ENCODE data around the gene PPM1F.
"Not testable (repeated sequence)": the region's sequence is repeated elsewhere in the genome, so short reads cannot be mapped to it uniquely, and the experiment has no call there.

PPM1F gene

DNA sequence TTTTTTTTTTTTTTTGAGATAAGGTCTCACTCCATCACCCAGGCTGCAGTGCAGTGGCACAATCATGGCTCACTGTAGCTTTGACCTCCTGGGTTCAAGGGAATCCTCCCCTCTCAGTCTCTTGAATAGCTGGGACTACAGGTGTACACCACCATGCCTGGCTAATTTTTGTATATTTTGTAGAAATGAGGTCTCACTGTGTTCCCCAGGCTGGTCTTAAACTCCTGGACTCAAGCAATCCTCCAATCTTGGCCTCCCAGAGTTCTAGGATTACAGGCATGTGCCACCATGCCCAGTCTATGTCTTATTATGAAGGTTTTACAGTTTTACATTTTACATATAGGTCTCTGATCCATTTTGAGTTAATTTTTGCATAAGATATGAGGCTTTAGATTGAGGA is 64.8 kb downstream of the PPM1F start:
- no peak for DNase-seq

DNA sequence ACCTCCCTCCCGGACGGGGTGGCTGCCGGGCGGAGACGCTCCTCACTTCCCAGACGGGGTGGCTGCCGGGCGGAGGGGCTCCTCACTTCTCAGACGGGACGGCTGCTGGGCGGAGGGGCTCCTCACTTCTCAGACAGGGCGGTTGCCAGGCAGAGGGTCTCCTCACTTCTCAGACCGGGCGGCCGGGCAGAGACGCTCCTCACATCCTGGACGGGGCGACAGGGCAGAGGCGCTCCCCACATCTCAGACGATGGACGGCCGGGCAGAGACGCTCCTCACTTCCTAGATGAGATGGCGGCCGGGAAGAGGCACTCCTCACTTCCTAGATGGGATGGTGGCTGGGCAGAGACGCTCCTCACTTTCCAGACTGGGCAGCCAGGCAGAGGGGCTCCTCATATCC is 68.7 kb downstream of the PPM1F start:
- not testable (repeated sequence) for DNase-seq

DNA sequence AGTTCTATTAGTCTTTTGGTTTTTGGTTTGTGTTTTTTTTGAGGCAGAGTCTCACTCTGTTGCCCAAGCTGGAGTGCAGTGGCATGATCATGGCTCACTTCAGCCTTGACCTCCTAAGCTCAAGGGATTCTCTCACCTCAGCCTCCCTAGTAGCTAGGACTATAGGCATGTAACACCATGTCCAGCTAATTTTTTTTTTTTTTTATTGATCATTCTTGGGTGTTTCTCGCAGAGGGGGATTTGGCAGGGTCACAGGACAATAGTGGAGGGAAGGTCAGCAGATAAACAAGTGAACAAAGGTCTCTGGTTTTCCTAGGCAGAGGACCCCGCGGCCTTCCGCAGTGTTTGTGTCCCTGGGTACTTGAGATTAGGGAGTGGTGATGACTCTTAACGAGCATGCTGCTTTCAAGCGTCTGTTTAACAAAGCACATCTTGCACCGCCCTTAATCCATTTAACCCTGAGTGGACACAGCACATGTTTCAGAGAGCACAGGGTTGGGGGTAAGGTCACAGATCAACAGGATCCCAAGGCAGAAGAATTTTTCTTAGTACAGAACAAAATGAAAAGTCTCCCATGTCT is 69.8 kb downstream of the PPM1F start:
- not testable (repeated sequence) for DNase-seq

DNA sequence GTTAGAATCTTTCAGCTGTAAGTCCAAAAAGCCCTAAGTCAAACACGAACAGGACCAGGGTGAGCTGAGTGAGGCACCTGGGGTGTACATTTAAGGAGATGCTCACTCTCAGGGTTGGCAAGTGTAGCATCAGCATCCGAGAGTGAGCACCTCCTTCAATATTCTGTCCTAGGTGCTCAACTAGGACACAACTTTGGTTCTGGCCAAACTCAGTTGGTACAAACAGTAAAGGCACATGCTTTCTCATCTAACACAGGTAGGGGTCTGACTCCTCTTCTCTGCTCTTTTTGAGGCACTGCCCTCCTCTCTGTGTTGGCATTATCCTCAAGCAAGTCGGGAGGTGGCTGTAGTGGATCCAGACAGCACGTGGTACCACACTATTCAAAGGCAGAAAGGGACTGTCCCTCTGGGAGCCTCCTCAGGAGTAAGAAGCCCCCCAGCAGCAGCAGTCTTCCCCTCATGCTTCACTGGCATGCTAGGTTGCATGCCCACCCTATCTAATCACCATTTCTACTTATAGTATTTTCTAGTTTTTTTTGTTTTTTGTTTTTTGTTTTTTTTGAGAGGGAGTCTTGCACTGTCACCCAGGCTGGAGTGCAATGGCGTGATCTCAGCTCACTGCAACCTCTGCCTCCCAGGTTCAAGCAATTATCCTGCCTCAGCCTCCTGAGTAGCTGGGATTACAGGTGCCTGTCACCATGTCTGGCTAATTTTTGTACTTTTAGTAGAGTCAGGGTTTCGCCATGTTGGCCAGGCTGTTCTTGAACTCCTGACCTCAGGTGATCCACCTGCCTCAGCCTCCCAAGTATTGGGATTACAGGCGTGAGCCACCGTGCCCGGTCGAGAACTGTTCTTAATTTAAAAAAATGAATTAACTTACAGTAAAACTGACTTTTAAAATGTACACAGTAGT is 70.6 kb downstream of the PPM1F start:
- DNase-seq, result no peak

DNA sequence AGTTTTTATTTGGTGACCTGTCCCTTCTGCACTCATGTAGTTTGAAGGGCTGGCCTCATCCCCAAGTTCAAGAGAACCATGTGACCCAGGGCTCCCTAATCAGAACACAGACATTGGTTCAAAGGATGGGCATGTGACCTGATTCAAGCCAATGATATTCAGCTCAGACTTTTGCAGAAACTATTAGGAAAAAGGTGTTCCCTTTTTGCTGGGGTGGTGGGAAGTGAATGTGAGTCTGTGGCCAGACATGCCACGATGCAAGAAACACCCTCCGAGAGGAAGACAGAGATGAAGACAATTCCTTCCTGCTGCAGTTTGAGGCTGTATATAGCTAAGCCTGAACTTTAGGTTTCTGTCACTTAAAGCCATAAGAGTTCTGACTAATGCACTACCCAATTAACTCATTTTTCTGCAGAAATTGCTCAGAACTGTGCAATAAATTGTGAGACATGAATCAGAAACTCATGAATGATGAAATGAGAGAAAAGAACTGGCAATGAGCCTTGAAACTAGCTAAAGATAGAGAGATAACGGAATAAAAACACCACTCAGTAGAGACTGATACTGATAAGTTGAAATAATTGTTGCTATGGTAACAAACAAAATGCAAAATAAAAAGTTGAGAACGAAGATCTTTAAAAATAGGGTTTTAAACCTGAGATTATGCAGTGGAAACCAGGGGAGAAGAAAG is 76.0 kb downstream of the PPM1F start:
- peak; percentile 52 to 67 for DNase-seq

DNA sequence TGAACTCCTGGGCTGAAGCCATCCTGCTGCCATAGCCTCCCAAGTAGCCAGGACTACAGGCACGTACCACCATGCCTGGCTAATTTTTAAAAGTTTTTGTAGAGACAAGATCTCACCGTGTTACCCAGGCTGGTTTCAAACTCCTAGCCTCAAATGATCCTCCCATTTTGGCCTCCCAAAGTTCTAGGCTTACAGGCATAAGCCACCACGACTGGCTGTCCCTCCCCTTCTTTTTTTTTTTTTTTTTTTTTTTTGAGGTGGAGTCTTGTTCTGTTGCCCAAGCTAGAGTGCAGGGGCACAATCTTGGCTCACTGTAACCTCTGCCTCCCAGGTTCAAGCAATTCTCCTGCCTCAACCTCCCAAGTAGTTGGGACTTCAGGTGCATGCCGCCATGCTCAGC is 77.7 kb downstream of the PPM1F start:
- not testable (repeated sequence) for DNase-seq

DNA sequence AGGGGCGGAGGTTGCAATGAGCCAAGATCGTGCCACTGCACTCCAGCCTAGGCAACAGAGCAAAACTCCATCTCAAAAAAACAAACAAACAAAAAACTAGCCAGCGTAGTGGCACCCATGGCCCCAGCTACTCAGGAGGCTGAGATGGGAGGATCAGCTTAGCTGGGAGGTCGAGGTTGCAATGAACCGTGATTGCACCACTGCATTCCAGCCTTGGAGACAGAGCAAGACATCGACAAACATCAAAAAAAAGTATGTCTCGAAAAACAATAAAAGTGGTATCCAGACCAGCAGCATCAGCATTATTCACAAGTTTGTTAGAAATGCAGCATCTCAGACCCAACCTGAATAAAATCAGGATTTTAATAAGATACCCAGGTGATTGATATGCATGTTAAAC is 79.0 kb downstream of the PPM1F start:
- DNase-seq, result no peak

DNA sequence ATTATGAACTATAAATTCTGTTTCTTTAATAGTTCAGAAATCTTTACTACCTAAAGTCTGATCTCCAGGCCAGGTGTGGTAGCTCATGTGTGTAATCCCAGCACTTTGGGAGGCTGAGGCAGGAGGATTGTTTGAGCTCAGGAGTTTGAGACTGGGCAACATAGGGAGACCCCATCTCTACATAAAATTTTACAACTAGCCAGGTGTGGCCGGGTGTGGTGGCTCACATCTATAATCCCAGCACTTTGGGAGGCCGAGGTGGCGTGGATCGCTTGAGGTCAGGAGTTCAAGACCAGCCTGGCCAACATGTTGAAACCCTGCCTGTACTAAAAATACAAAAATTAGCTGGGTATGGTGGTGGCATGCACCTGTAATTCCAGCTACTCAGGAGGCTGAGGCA is 79.9 kb downstream of the PPM1F start:
- DNase-seq, result not testable (repeated sequence)

Measured in activated T-cell treated with anti-CD3 and anti-CD28 coated beads, Interleukin-2, amount 50 U/mL, for 48 hours (primary cell).